DMS153 treated with DMSO at 0.1 percent for 48 hours (cell line): Measurements from ENCODE around the gene MAGEA8.
"Not testable (repeated sequence)": the region's sequence is repeated elsewhere in the genome, so short reads cannot be mapped to it uniquely, and the experiment has no call there.

Source experiments
- DNase-seq: peaks from one replicate; lab custom pipeline; 2025; ENCODE audit not compliant: unreplicated experiment; lab: John Stamatoyannopoulos, UW

The MAGEA8 gene

GRCh38 chrX:149903889-149904748 is 23.1 kb downstream of the MAGEA8 start:
- DNase-seq: peak; percentile 13

- DNase-seq: no peak
Measured at GRCh38 chrX:149908308-149908707, 27.3 kb downstream of the MAGEA8 start.

GRCh38 chrX:149908727-149909126 is 27.7 kb downstream of the MAGEA8 start:
- no peak for DNase-seq

- no peak for DNase-seq
Measured at GRCh38 chrX:149909324-149910177, 28.6 kb downstream of the MAGEA8 start.

- DNase-seq: no peak
Measured at GRCh38 chrX:149910178-149910695, 29.3 kb downstream of the MAGEA8 start.

- DNase-seq: no peak
Measured at GRCh38 chrX:149916745-149917392, 35.9 kb downstream of the MAGEA8 start.

- not testable (repeated sequence) for DNase-seq
Measured at GRCh38 chrX:149923836-149924235, 42.9 kb downstream of the MAGEA8 start.

- DNase-seq: not testable (repeated sequence)
Measured at GRCh38 chrX:149924434-149924833, 43.5 kb downstream of the MAGEA8 start.

- DNase-seq: not testable (repeated sequence)
Measured at GRCh38 chrX:149927245-149927963, 46.4 kb downstream of the MAGEA8 start.

- DNase-seq: not testable (repeated sequence)
Measured at GRCh38 chrX:149927964-149928258, 46.9 kb downstream of the MAGEA8 start.

- DNase-seq: not testable (repeated sequence)
Measured at GRCh38 chrX:149928635-149929034, 47.7 kb downstream of the MAGEA8 start.

GRCh38 chrX:149929400-149929799 is 48.4 kb downstream of the MAGEA8 start, which contains the start of gene HSFX4:
Gene HSFX4, plus strand, starts transcription at chrX:149929573. Its CDS starts 72 bp downstream, at chrX:149929645.
- not testable (repeated sequence) for DNase-seq

- not testable (repeated sequence) for DNase-seq
Measured at GRCh38 chrX:149931355-149931754, 50.4 kb downstream of the MAGEA8 start.

GRCh38 chrX:149932150-149932549 is 51.2 kb downstream of the MAGEA8 start:
- DNase-seq: not testable (repeated sequence)

- not testable (repeated sequence) for DNase-seq
Measured at GRCh38 chrX:149932970-149933369, 52.0 kb downstream of the MAGEA8 start.

GRCh38 chrX:149933547-149933946 is 52.6 kb downstream of the MAGEA8 start:
- DNase-seq: not testable (repeated sequence)
